Cardiac muscle cell (in vitro differentiated cells and primary cell): ENCODE data around the gene FAM222A. TPM values are rescaled to one million over a fixed set of nuclear protein-coding genes. Genes with fewer than 3 reads are reported as not detected.

Experiments used
- DNase-seq, 2 donors: peaks; one replicate each; pipeline versions ENCODE4 v3.0.0 to v3.0.0-alpha.2; 2010 to 2017; ENCODE audit warnings: low read depth in 1 of 2, low spot score in 1 of 2
- H3K27ac ChIP-seq: fragments of 200-600 bp; sonication (generic); 2 replicates; pipeline ENCODE4 v1.5.1; 2016
- H3K27me3 ChIP-seq: fragments of 200-600 bp; sonication (generic); 2 replicates; pipeline ENCODE4 v1.6.0; 2016; ENCODE audit warnings: control low read depth
- H3K36me3 ChIP-seq: fragments of 200-600 bp; sonication (generic); 2 replicates; pipeline ENCODE4 v1.5.1; 2016; ENCODE audit warnings: control low read depth
- H3K4me1 ChIP-seq: fragments of 200-600 bp; sonication (generic); 2 replicates; pipeline ENCODE4 v1.8.1; 2017; ENCODE audit warnings: low read depth, mild to moderate bottlenecking, mixed run types
- H3K4me3 ChIP-seq: fragments of 200-600 bp; sonication (generic); 2 replicates; pipeline ENCODE4 v1.5.1; 2016; ENCODE audit warnings: mild to moderate bottlenecking
- H3K9me3 ChIP-seq: fragments of 200-600 bp; sonication (generic); 2 replicates; pipeline ENCODE4 v1.5.1; 2017; ENCODE audit warnings: low read depth, mild to moderate bottlenecking, control low read depth
- polyA plus RNA-seq: library from polyadenylated mRNA; unstranded; fragments of >200 nt; fragmentation: Nextera tagmentation; extraction: Ambion mirVana; gene quantifications from 2 replicates; pipeline ENCODE4 v1.2.1, GENCODE V29; 2016
- total RNA-seq: library from RNA; depleted of rRNA; stranded (reverse); fragments of >200 nt; gene quantifications from 2 replicates; pipeline ENCODE4 v1.2.3, GENCODE V29; 2016
- TF ChIP-seq, protein P1 (sequence below): IDR thresholded peaks from 2 replicates; pipeline ENCODE4 v1.5.1; 2012; ENCODE audit warnings: low read depth, mild to moderate bottlenecking, low read length

The FAM222A gene
- total and polyA plus RNA-seq, 2 experiments from 2014 or later, result 25.4 to 42.9 TPM

GRCh38 chr12:109793826-109794501 is 80.3 kb downstream of the FAM222A start:
- H3K9me3 ChIP-seq, result no peaks in the 10 kb centered on the region
- H3K27ac ChIP-seq, result no peak overlapping the region
- no peak for DNase-seq

GRCh38 chr12:109795023-109795422 is 81.4 kb downstream of the FAM222A start:
- H3K36me3 ChIP-seq, result no peaks in the 10 kb centered on the region
- H3K4me3 ChIP-seq, result no peak overlapping the region
- H3K4me1 ChIP-seq, result no peaks in the 10 kb centered on the region
- peak in 1 of 2 donors; percentile 16 for DNase-seq
- no peaks in the 10 kb centered on the region for H3K27me3 ChIP-seq
- H3K27ac ChIP-seq, result no peak overlapping the region
- TF ChIP-seq, protein P1, sequence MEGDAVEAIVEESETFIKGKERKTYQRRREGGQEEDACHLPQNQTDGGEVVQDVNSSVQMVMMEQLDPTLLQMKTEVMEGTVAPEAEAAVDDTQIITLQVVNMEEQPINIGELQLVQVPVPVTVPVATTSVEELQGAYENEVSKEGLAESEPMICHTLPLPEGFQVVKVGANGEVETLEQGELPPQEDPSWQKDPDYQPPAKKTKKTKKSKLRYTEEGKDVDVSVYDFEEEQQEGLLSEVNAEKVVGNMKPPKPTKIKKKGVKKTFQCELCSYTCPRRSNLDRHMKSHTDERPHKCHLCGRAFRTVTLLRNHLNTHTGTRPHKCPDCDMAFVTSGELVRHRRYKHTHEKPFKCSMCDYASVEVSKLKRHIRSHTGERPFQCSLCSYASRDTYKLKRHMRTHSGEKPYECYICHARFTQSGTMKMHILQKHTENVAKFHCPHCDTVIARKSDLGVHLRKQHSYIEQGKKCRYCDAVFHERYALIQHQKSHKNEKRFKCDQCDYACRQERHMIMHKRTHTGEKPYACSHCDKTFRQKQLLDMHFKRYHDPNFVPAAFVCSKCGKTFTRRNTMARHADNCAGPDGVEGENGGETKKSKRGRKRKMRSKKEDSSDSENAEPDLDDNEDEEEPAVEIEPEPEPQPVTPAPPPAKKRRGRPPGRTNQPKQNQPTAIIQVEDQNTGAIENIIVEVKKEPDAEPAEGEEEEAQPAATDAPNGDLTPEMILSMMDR, result no peak
- H3K9me3 ChIP-seq, result no peaks in the 10 kb centered on the region

More at GRCh38 chr12:109793826-109794501, 80.3 kb downstream of the FAM222A start:
- Histone ChIP-seq H3K4me3 (no peak overlapping the region), H3K27me3 (no peaks in the 10 kb centered on the region), H3K36me3 (no peaks in the 10 kb centered on the region), H3K4me1 (no peaks in the 10 kb centered on the region)
- TF ChIP-seq, protein P1, result no peak

GRCh38 chr12:109796057-109796456 is 82.4 kb downstream of the FAM222A start:
- Histone ChIP-seq H3K36me3 (no peaks in the 10 kb centered on the region), H3K9me3 (no peaks in the 10 kb centered on the region), H3K27me3 (no peaks in the 10 kb centered on the region), H3K4me1 (no peaks in the 10 kb centered on the region), H3K27ac (no peak overlapping the region), H3K4me3 (no peak overlapping the region)
- DNase-seq, result no peak
- TF ChIP-seq, protein P1, result no peak

- H3K4me1 ChIP-seq, result no peaks in the 10 kb centered on the region
- TF ChIP-seq, protein P1, result no peak
- no peaks in the 10 kb centered on the region for H3K27me3 ChIP-seq
- H3K27ac ChIP-seq, result no peak overlapping the region
- H3K4me3 ChIP-seq, result no peak overlapping the region
- no peaks in the 10 kb centered on the region for H3K9me3 ChIP-seq
- H3K36me3 ChIP-seq, result no peaks in the 10 kb centered on the region
- peak in 1 of 2 donors; percentile 12 for DNase-seq
Observed at GRCh38 chr12:109797905-109798669, 84.5 kb downstream of the FAM222A start.

- Histone ChIP-seq H3K36me3 (no peaks in the 10 kb centered on the region), H3K9me3 (no peaks in the 10 kb centered on the region), H3K4me3 (no peak overlapping the region), H3K27ac (no peak overlapping the region), H3K4me1 (no peaks in the 10 kb centered on the region), H3K27me3 (no peaks in the 10 kb centered on the region)
- TF ChIP-seq, protein P1, result no peak
- DNase-seq, result no peak
Observed at GRCh38 chr12:109798691-109799090, 85.1 kb downstream of the FAM222A start.
